Measurements from ENCODE around the gene UGT2A3. TPM values are rescaled to one million over a fixed set of nuclear protein-coding genes. Genes with fewer than 3 reads are reported as not detected.

UGT2A3 gene
- total RNA-seq, 3 donors from 2014 or later: under 0.01 TPM; not detected in 2

DNA sequence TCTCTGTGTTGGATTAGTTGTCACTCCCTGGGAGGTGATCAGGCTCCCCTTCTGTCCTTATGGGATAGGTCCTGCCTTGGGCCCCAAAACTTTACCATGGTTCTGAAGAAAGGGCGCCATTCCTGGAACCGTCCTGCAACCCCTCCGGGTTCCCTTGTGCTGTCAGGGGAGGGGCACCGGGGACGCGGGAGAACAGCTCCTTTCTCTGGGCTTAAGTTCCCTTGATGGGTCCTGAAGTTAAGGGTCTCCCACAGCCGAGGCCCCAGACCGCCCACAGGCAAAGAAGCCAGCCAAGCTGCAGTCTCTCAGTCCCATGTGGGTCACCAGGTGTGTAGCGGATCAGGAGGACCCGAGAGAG lies 44.8 kb downstream of the UGT2A3 start:
- Histone ChIP-seq H3K4me1 (no peaks in the 10 kb centered on the region), H3K27me3 (no peaks in the 10 kb centered on the region), H3K4me3 (peak overlapping the region in 2 of 3 donors; percentile 45 to 59), H3K9me3 (no peaks in the 10 kb centered on the region), H3K36me3 (no peaks in the 10 kb centered on the region), H3K27ac (peak overlapping the region; percentile 83 to 84)
- DNase-seq (ENCODE audit: low spot score in 2 of 2): no peak
- intact Hi-C loops (cut with DNase I; ENCODE audit: low total_unique reads): no loop called here
- TF ChIP-seq, protein P1, sequence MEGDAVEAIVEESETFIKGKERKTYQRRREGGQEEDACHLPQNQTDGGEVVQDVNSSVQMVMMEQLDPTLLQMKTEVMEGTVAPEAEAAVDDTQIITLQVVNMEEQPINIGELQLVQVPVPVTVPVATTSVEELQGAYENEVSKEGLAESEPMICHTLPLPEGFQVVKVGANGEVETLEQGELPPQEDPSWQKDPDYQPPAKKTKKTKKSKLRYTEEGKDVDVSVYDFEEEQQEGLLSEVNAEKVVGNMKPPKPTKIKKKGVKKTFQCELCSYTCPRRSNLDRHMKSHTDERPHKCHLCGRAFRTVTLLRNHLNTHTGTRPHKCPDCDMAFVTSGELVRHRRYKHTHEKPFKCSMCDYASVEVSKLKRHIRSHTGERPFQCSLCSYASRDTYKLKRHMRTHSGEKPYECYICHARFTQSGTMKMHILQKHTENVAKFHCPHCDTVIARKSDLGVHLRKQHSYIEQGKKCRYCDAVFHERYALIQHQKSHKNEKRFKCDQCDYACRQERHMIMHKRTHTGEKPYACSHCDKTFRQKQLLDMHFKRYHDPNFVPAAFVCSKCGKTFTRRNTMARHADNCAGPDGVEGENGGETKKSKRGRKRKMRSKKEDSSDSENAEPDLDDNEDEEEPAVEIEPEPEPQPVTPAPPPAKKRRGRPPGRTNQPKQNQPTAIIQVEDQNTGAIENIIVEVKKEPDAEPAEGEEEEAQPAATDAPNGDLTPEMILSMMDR (IDR thresholded peaks at IDR 0.05): no peak
- TF ChIP-seq POLR2A (IDR thresholded peaks at IDR 0.05) (no peak), POLR2AphosphoS5 (IDR thresholded peaks at IDR 0.05) (no peak)

DNA sequence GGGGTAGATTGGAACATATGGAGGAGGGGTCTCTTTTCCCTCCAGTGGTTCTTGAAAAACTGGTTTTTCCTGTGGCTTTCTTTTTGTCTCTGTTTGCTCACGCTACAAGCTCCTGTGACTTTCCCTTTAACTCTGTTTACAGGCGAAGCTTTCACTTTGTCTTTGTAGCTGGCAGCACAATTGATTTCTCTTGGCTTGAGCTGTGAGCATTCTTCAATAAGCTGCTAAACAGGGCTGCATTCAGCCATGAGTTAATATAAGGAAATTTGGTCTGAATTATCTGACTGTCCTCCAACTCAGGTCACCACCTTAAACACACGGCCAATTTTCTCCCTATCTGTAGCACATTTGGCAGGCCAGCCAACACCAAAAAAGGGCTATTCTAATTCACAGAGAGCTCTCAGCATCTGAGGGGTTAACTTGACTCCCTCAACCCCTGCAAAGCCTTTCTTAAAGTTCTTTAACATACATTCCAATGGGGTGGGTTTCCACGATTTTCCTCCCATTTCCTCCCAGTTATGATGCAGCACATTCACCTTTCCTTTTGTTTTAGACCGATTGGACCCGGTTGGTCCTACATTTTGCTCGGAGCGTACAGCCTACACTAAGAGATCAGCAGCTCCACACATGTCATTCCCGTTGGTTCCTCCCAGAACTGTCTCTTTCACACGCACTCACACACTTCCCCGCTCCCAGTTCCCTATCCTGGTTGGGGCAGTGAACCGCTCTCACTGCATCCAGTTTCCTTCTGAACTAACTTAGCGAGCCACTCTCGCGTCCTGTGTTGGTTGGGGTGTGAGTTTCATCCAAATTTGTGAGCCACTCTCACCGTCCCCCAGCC lies 45.4 kb downstream of the UGT2A3 start:
- no peaks in the 10 kb centered on the region for H3K4me1 ChIP-seq
- no peaks in the 10 kb centered on the region for H3K9me3 ChIP-seq
- intact Hi-C loops (cut with DNase I; ENCODE audit: low total_unique reads): no loop called here
- H3K4me3 ChIP-seq: peak overlapping the region in 2 of 3 donors; percentile 45 to 59
- TF ChIP-seq, protein P1 (IDR thresholded peaks at IDR 0.05): no peak
- TF ChIP-seq POLR2A (IDR thresholded peaks at IDR 0.05) (no peak), POLR2AphosphoS5 (IDR thresholded peaks at IDR 0.05) (no peak)
- no peaks in the 10 kb centered on the region for H3K27me3 ChIP-seq
- no peaks in the 10 kb centered on the region for H3K36me3 ChIP-seq
- H3K27ac ChIP-seq: peak overlapping the region; percentile 83 to 84
- DNase-seq (ENCODE audit: low spot score in 2 of 2): no peak

DNA sequence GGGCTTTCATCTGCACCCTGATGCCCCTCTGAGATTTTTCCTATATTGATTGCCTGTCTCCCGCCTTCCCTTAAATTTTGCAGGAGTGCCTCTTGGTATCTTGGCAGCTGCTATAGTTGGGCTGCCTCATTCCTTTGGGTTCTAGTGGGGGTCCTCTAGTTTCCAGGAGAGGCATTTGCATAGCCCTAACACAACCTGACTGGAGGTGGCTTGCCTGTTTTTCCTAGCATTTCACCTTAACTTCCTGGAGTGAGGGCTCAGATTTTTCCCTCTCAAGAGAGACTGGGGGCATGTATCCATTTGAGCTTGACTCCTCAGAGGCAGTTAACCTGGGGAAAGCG lies 46.0 kb downstream of the UGT2A3 start:
- intact Hi-C loops (cut with DNase I; ENCODE audit: low total_unique reads): no loop called here
- TF ChIP-seq POLR2AphosphoS5 (IDR thresholded peaks at IDR 0.05) (no peak), POLR2A (IDR thresholded peaks at IDR 0.05) (no peak)
- TF ChIP-seq, protein P1 (IDR thresholded peaks at IDR 0.05): no peak
- no peak for DNase-seq (ENCODE audit: low spot score in 2 of 2)
- Histone ChIP-seq H3K4me1 (no peaks in the 10 kb centered on the region), H3K27ac (peak overlapping the region; percentile 83 to 84), H3K27me3 (no peaks in the 10 kb centered on the region), H3K36me3 (no peaks in the 10 kb centered on the region), H3K9me3 (no peaks in the 10 kb centered on the region), H3K4me3 (peak overlapping the region in 2 of 3 donors; percentile 45 to 59)

DNA sequence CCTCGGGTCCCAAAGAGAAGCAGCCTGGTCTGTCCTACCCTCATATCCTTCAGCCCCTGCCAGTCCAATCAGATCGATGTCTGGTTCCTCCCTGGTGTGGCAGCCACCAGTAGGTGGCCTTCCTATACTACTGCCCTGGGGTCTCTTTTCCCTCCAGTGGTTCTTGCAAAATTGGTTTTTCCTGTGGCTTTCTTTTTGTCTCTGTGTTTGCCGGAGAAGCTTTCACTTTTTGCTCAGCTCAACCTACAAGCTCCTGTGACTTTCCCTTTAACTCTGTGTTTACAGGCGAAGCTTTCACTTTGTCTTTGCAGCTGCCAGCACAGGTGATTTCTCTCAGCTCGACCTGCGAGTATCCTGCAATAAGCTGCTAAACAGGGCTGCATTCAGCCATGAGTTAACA lies 46.8 kb downstream of the UGT2A3 start:
- no peak for DNase-seq (ENCODE audit: low spot score in 2 of 2)
- Histone ChIP-seq H3K4me3 (peak overlapping the region in 2 of 3 donors; percentile 25 to 43), H3K27ac (peak overlapping the region; percentile 73 to 83), H3K36me3 (no peaks in the 10 kb centered on the region), H3K9me3 (no peaks in the 10 kb centered on the region), H3K27me3 (no peaks in the 10 kb centered on the region), H3K4me1 (no peaks in the 10 kb centered on the region)
- intact Hi-C loops (cut with DNase I; ENCODE audit: low total_unique reads): no loop called here
- TF ChIP-seq POLR2AphosphoS5 (IDR thresholded peaks at IDR 0.05) (no peak), POLR2A (IDR thresholded peaks at IDR 0.05) (no peak)
- TF ChIP-seq, protein P1 (IDR thresholded peaks at IDR 0.05): no peak

DNA sequence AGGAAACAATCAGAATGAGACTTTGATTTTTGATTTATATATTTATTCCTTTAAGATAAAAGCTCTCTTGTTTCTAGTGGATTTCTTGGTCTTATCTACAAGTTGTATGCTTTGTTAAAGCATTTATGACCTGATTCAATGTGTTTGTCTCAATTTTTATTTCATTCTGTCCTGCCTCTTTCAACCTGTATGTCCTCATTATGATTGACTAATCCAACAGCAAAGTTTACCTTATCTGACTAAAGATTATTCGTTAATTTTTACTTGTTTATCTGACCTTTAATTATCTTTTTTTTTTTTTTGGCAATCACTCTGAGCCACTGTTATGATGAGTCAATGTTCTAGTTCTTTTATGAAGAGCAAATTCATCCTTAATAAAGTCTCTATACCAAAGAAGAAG lies 54.9 kb downstream of the UGT2A3 start:
- H3K27ac ChIP-seq: no peak overlapping the region
- DNase-seq (ENCODE audit: low spot score in 2 of 2): no peak

More for the DNA sequence above, 54.9 kb downstream of the UGT2A3 start:
- Histone ChIP-seq H3K4me3 (no peak overlapping the region), H3K36me3 (no peaks in the 10 kb centered on the region), H3K27me3 (no peaks in the 10 kb centered on the region), H3K4me1 (no peaks in the 10 kb centered on the region), H3K9me3 (no peaks in the 10 kb centered on the region)
- TF ChIP-seq POLR2A (IDR thresholded peaks at IDR 0.05): no peak
- TF ChIP-seq POLR2AphosphoS5 (IDR thresholded peaks at IDR 0.05): no peak
- TF ChIP-seq, protein P1 (IDR thresholded peaks at IDR 0.05): no peak
- intact Hi-C loops (cut with DNase I; ENCODE audit: low total_unique reads): no loop called here
